H1 (cell line): ENCODE data around the gene C20orf144. TPM values are rescaled to one million over a fixed set of nuclear protein-coding genes. Genes with fewer than 3 reads are reported as not detected.
"Not testable (repeated sequence)": the region's sequence is repeated elsewhere in the genome, so short reads cannot be mapped to it uniquely, and the experiment has no call there.

Experiments used
- CTCF ChIA-PET: fragments of 300-600 bp; sonication (Branson Sonifier 250); formaldehyde crosslinking; loops from one replicate; lab custom pipeline; 2021; ENCODE audit not compliant: partially characterized antibody; lab: Charles Lee
- POLR2A ChIA-PET: fragments of 300-600 bp; sonication (Branson Sonifier 250); formaldehyde crosslinking; loops from one replicate; lab custom pipeline; 2021; ENCODE audit warnings: inconsistent platforms; ENCODE audit not compliant: partially characterized antibody; lab: Charles Lee
- DNase-seq, 2 experiments: peaks; one replicate each; pipeline versions ENCODE4 v3.0.0 to v3.0.0-alpha.2; 2010 to 2022; ENCODE audit warnings: low spot score in 2 of 2, low read depth in 1 of 2, mixed read lengths in 1 of 2
- FAIRE-seq: peaks from 2 replicates; lab custom pipeline; 2011; peaks lifted over from hg19 to GRCh38; lab: Jason Lieb, UNC
- H2AFZ ChIP-seq: 2 replicates; pipeline ENCODE4 v1.8.1; 2012; ENCODE audit warnings: low read length, inconsistent platforms
- H2AK5ac ChIP-seq: 2 replicates; pipeline ENCODE4 v1.6.1; 2013; ENCODE audit warnings: low read depth, low read length
- H2BK120ac ChIP-seq: replicated peaks from 2 replicates; pipeline ENCODE3; 2013; ENCODE audit warnings: low read depth, low read length, inconsistent platforms
- H2BK12ac ChIP-seq: 2 replicates; pipeline ENCODE4 v1.6.1; 2013; ENCODE audit warnings: low read depth, low read length
- H2BK15ac ChIP-seq: 2 replicates; pipeline ENCODE4 v1.6.1; 2013; ENCODE audit warnings: low read length
- H2BK20ac ChIP-seq: 2 replicates; pipeline ENCODE4 v1.6.1; 2013; ENCODE audit warnings: low read length
- H2BK5ac ChIP-seq: 2 replicates; pipeline ENCODE4 v1.6.1; 2013; ENCODE audit warnings: low read depth, low read length
- H3K14ac ChIP-seq: 2 replicates; pipeline ENCODE4 v1.6.1; 2013; ENCODE audit warnings: inconsistent platforms; ENCODE audit not compliant: insufficient read length
- H3K18ac ChIP-seq: 2 replicates; pipeline ENCODE4 v1.6.1; 2013; ENCODE audit warnings: low read length; ENCODE audit errors: extremely low read depth
- H3K23ac ChIP-seq: 2 replicates; pipeline ENCODE4 v1.6.1; 2013; ENCODE audit warnings: inconsistent platforms; ENCODE audit not compliant: insufficient read length
- H3K23me2 ChIP-seq: 2 replicates; pipeline ENCODE4 v1.6.1; 2013; ENCODE audit warnings: low read depth, low read length
- H3K27ac ChIP-seq: 2 replicates; pipeline ENCODE4 v1.6.1; 2011; ENCODE audit warnings: low read depth, low read length, inconsistent platforms
- H3K27me3 ChIP-seq, 4 experiments: replicated peaks in 1 of 4; 1 replicate in 1 of 4; 2 replicates in 3 of 4; pipeline versions ENCODE4 v1.6.1 to v1.8.1; 2011 to 2013; ENCODE audit warnings: low read length in 3 of 4, mild to moderate bottlenecking in 3 of 4, inconsistent platforms in 2 of 4, mixed read lengths in 2 of 4, moderate library complexity in 1 of 4; ENCODE audit not compliant: control insufficient read depth in 3 of 4, insufficient read depth in 3 of 4; ENCODE audit errors: extremely low read depth in 1 of 4
- H3K36me3 ChIP-seq, 4 experiments: 2 replicates each; pipeline versions ENCODE4 v1.6.1 to v1.8.1; 2011 to 2013; ENCODE audit warnings: mild to moderate bottlenecking in 4 of 4, low read length in 3 of 4, moderate library complexity in 2 of 4, control low read depth in 1 of 4, inconsistent platforms in 1 of 4; ENCODE audit not compliant: insufficient read depth in 4 of 4, control insufficient read depth in 2 of 4
- H3K4ac ChIP-seq: replicated peaks from 2 replicates; pipeline ENCODE3; 2013; ENCODE audit warnings: low read length, low read depth, mixed read lengths, inconsistent platforms; ENCODE audit not compliant: insufficient read length
- H3K4me1 ChIP-seq, 4 experiments: replicated peaks in 1 of 4; 1 replicate in 1 of 4; 2 replicates in 3 of 4; pipeline versions ENCODE4 v1.6.1 to v1.8.1; 2011 to 2013; ENCODE audit warnings: low read length in 3 of 4, inconsistent platforms in 2 of 4, mixed read lengths in 1 of 4; ENCODE audit not compliant: insufficient read depth in 4 of 4, control insufficient read depth in 3 of 4
- H3K4me2 ChIP-seq, 2 experiments: 2 replicates each; pipeline versions ENCODE4 v1.6.1 to v1.8.1; 2011 to 2013; ENCODE audit warnings: low read depth in 2 of 2, low read length in 2 of 2, control low read depth in 1 of 2, inconsistent platforms in 1 of 2, mild to moderate bottlenecking in 1 of 2; ENCODE audit not compliant: insufficient read depth in 1 of 2
- H3K4me3 ChIP-seq, 4 experiments: fragments of 200-600, 300-600 bp in 1 of 4; sonication (generic), shearing (Covaris generic), sonication (Bioruptor Twin) in 1 of 4; 2 replicates each; pipeline versions ENCODE4 v1.5.1 to v1.8.1; 2011 to 2016; ENCODE audit warnings: low read length in 4 of 4, low read depth in 3 of 4, control low read depth in 2 of 4, inconsistent platforms in 2 of 4, mild to moderate bottlenecking in 2 of 4, mixed read lengths in 1 of 4, moderate library complexity in 1 of 4; ENCODE audit not compliant: insufficient read depth in 2 of 4; ENCODE audit errors: extremely low read depth in 1 of 4
- H3K56ac ChIP-seq: replicated peaks from 2 replicates; pipeline ENCODE3; 2013; ENCODE audit warnings: low read depth, mild to moderate bottlenecking, mixed read lengths, low read length, inconsistent platforms; ENCODE audit not compliant: insufficient read length
- H3K79me1 ChIP-seq: 2 replicates; pipeline ENCODE4 v1.6.1; 2013; ENCODE audit warnings: low read depth, low read length, control low read depth
- H3K79me2 ChIP-seq, 2 experiments: 2 replicates each; pipeline versions ENCODE4 v1.6.1 to v1.8.1; 2012 to 2013; ENCODE audit warnings: low read length in 2 of 2, mild to moderate bottlenecking in 2 of 2, inconsistent platforms in 1 of 2; ENCODE audit not compliant: insufficient read depth in 2 of 2, control insufficient read depth in 1 of 2
- H3K9ac ChIP-seq, 4 experiments: replicated peaks in 1 of 4; 1 replicate in 1 of 4; 2 replicates in 3 of 4; pipeline versions ENCODE4 v1.6.1 to v1.8.1; 2011 to 2013; ENCODE audit warnings: low read depth in 3 of 4, low read length in 3 of 4, control low read depth in 2 of 4, mild to moderate bottlenecking in 2 of 4, moderate library complexity in 2 of 4, inconsistent platforms in 1 of 4; ENCODE audit errors: extremely low read depth in 1 of 4
- H3K9me3 ChIP-seq, 2 experiments: 2 replicates each; pipeline versions ENCODE4 v1.6.1 to v1.8.1; 2012 to 2013; ENCODE audit warnings: mild to moderate bottlenecking in 2 of 2, moderate library complexity in 2 of 2, control low read depth in 1 of 2, inconsistent platforms in 1 of 2, low read depth in 1 of 2, low read length in 1 of 2, mixed read lengths in 1 of 2; ENCODE audit not compliant: insufficient read depth in 2 of 2
- H4K20me1 ChIP-seq, 2 experiments: replicated peaks in 1 of 2; 2 replicates each; pipeline versions ENCODE3 to v1.8.1; 2011 to 2013; ENCODE audit warnings: inconsistent platforms in 2 of 2, low read length in 2 of 2, mild to moderate bottlenecking in 1 of 2; ENCODE audit not compliant: insufficient read depth in 2 of 2, control insufficient read depth in 1 of 2
- H4K5ac ChIP-seq: 2 replicates; pipeline ENCODE4 v1.6.1; 2013; ENCODE audit warnings: low read length, low read depth, mixed read lengths, inconsistent platforms; ENCODE audit not compliant: insufficient read length
- H4K8ac ChIP-seq: 2 replicates; pipeline ENCODE4 v1.8.0; 2013; ENCODE audit warnings: mild to moderate bottlenecking, moderate library complexity, low read length, inconsistent platforms; ENCODE audit not compliant: insufficient read depth; ENCODE audit errors: extremely low read depth
- H4K91ac ChIP-seq: replicated peaks from 2 replicates; pipeline ENCODE3; 2013; ENCODE audit warnings: low read length, mixed read lengths, inconsistent platforms; ENCODE audit not compliant: insufficient read length
- CHD2 ChIP-seq: IDR thresholded peaks from 2 replicates; pipeline ENCODE4 v1.6.1; 2012; ENCODE audit warnings: low read length, improper control_type of control experiment
- HDAC2 ChIP-seq, 2 experiments: fragments of 300-600 bp in 1 of 2; sonication (generic) in 1 of 2; IDR thresholded peaks; 2 replicates each; pipeline ENCODE4 v1.6.1; 2011 to 2012; ENCODE audit warnings: low read depth in 2 of 2, low read length in 2 of 2, mild to moderate bottlenecking in 2 of 2, moderate library complexity in 2 of 2, borderline replicate concordance in 1 of 2, inconsistent platforms in 1 of 2
- TEAD4 ChIP-seq: IDR thresholded peaks from 2 replicates; pipeline ENCODE4 v1.6.1; 2012; ENCODE audit warnings: low read depth, low read length, inconsistent platforms, mixed read lengths
- ZNF274 ChIP-seq: IDR thresholded peaks from 2 replicates; pipeline ENCODE4 v1.7.0; 2012; ENCODE audit warnings: low read length, borderline replicate concordance; ENCODE audit errors: extremely low read depth
- WGBS, 2 experiments: shearing (Covaris generic) in 1 of 2; methylation state at CpG; one replicate each; pipeline versions ENCODE4 v1.1.6 to v1.1.7; 2013 to 2015; ENCODE audit warnings: low lambda C conversion rate in 2 of 2, mixed read lengths in 2 of 2, inconsistent platforms in 1 of 2, low coverage in 1 of 2, missing lambda C conversion rate in 1 of 2; ENCODE audit not compliant: insufficient replicate concordance in 2 of 2, insufficient coverage in 1 of 2, insufficient read length in 1 of 2; ENCODE audit errors: extremely low coverage in 1 of 2, missing lambda C conversion rate in 1 of 2; 5-methylcytosine and 5-hydroxymethylcytosine counted together
- polyA plus RNA-seq, 7 experiments: library from polyadenylated mRNA; depleted of rRNA in 3 of 7; stranded (reverse) in 5 of 7; unstranded in 2 of 7; fragments of >200 nt in 5 of 7; fragments of 200-250 nt in 2 of 7; gene quantifications; 1 replicate in 5 of 7; 2 replicates in 1 of 7; 4 replicates in 1 of 7; pipeline versions ENCODE4 v1.2.1 to v1.2.3, GENCODE V29; 2011 to 2013; ENCODE audit warnings: missing spikeins in 2 of 7, mixed read lengths in 2 of 7
- total RNA-seq: library from RNA; stranded (reverse); fragmentation: NEBNext Ultra II Directional; extraction: Animal tissue kit (Norgen Biotek cat#: 25700); gene quantifications from 2 replicates; pipeline ENCODE4 v1.2.1, GENCODE V29; 2021

C20orf144 gene
- total and polyA plus RNA-seq, 2 of the 8 experiments (the other 6 are each of a cell fraction or from before 2014, with no cell fraction given), result 0.21 to 0.24 TPM

DNA sequence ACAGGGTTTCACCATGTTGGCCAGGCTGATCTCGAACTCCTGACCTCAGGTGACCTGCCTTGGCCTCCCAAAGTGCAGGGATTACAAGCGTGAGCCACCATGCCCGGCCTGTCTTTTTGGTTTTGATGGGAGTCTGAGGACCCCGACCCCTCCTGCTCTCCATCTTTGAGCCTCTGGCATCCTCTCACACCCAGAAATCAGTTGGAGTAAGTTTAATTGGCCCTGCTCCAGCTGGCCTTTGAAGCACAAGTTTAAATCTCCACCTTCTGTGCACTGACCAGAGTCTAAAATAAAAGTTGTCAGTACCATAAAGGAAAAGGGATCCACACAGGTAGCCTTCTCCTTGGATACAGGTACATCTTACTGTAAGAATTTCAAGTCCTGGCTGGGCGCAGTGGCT is 15.9 kb upstream of the C20orf144 start (continued):
- TF ChIP-seq HDAC2 (IDR thresholded peaks at IDR 0.05; ENCODE audit: borderline replicate concordance in 1 of 2, low read depth in 2 of 2, low read length in 2 of 2) (no peak), CHD2 (no peak), ZNF274 (no peak), TEAD4 (no peak)

DNA sequence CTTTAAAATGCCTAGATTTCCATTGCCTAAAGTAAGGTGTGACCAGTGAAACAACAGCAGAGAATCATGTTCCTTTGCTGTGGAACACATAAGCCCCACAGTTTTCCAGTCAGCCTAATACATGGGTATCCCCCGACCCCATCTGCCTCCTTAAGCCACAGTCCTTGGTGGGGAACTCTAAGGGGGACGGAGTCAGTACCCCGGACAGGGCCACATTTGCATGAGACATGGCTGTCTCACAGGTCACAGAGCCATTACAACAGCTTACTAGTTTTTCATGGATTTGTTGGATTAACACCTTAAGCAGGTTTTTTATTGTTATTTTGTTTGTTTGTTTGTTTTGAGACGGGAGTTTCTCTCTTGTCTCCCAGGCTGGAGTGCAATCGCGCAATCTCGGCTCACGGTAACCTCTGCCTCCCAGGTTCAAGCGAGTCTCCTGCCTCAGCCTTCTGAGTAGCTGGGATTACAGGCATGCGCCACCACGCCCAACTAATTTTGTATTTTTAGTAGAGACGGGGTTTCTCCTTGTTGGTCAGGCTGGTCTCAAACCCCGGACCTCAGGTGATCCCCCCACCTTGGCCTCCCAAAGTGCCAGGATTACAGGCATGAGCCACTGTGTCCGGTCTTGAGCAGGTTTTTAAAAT is 15.0 kb upstream of the C20orf144 start:
- H3K23ac ChIP-seq, H2AK5ac ChIP-seq, H3K27me3 ChIP-seq, H3K79me2 ChIP-seq, H3K4me2 ChIP-seq, H4K20me1 ChIP-seq, FAIRE-seq, DNase-seq, H2BK12ac ChIP-seq, H3K4me1 ChIP-seq, H3K27ac ChIP-seq, H3K79me1 ChIP-seq, H2BK15ac ChIP-seq, H3K9ac ChIP-seq, H3K23me2 ChIP-seq, H2BK5ac ChIP-seq, H4K8ac ChIP-seq, H4K91ac ChIP-seq, H3K4me3 ChIP-seq, H2AFZ ChIP-seq, H2BK20ac ChIP-seq, H2BK120ac ChIP-seq, H4K5ac ChIP-seq, H3K9me3 ChIP-seq, H3K56ac ChIP-seq, H3K14ac ChIP-seq, H3K4ac ChIP-seq, H3K18ac ChIP-seq: not testable (repeated sequence)
- WGBS, 2 experiments, result 88% methylated on average over 14 of the region's 14 CpGs; no CpG with 5 or more reads in 1 of the 2 experiments
- POLR2A ChIA-PET, result interaction anchor here (0.6 to 1.6 kb wide), 5 partner anchors 10 to 189 kb away, joined by 3 to 6 read pairs (median 3); no protein-coding TSS in a partner anchor
- CTCF ChIA-PET, result interaction anchor here (0.6 to 1.8 kb wide), 4 partner anchors 21 to 190 kb away, joined by 3 to 6 read pairs (median 4); no protein-coding TSS in a partner anchor
- peaks cover 0 to 11% (median 0%) of the 10 kb centered on the region in 4 experiments; a peak in 2 of 8 replicates for H3K36me3 ChIP-seq
